AG04449 (cell line): Measurements from ENCODE around the gene CHRM5.

Experiments used
- CTCF ChIA-PET: fragments of 350-600 bp; formaldehyde crosslinking; extraction: SDS; loops from one replicate; lab custom pipeline; 2021; ENCODE audit warnings: antibody characterized with exemption; lab: Yijun Ruan, JAX
- POLR2A ChIA-PET: fragments of 400-600, 350-600 bp; formaldehyde crosslinking; extraction: SDS; loops from one replicate; lab custom pipeline; 2020; ENCODE audit warnings: antibody characterized with exemption, inconsistent platforms; lab: Yijun Ruan, JAX
- DNase-seq: peaks from one replicate; pipeline ENCODE4 v3.0.0-alpha.2; 2010; ENCODE audit warnings: low read depth, low spot score
- H3K4me3 ChIP-seq: 2 replicates; pipeline ENCODE4 v1.5.1; 2011; ENCODE audit warnings: low read depth, mild to moderate bottlenecking, control low read depth, low read length
- TF ChIP-seq, protein P1 (sequence below): IDR thresholded peaks from one replicate; pipeline ENCODE4 v1.5.1; 2011; ENCODE audit warnings: mild to moderate bottlenecking, moderate library complexity, low read length, control low read depth, inconsistent platforms; ENCODE audit not compliant: insufficient read depth; ENCODE audit errors: missing control alignments

Gene CHRM5

DNA sequence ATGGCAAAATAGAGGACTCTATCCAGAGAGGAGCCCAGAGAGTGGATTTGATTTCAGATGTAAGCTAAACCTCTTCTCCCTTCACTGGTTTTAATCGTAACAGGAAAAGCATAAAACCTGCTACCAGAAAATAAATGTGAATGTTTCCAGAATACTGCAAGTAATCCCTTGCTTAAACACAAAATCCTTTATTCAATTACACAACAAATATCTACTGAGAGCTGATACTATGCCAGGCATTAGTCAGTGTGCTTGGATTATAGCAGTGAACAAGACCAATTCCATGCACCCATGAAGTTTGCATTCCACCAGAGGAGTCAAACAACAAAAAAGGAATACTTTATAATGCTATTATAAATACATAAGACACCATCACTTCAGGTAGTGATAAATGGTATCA lies 55.6 kb downstream of the CHRM5 start:
- ChIA-PET CTCF (interaction anchor here (0.7 kb wide), 1 partner anchor 1060 kb away, joined by 3 read pairs; no protein-coding TSS in a partner anchor), POLR2A (no interaction called here)
- no peak overlapping the region for H3K4me3 ChIP-seq
- TF ChIP-seq, protein P1, sequence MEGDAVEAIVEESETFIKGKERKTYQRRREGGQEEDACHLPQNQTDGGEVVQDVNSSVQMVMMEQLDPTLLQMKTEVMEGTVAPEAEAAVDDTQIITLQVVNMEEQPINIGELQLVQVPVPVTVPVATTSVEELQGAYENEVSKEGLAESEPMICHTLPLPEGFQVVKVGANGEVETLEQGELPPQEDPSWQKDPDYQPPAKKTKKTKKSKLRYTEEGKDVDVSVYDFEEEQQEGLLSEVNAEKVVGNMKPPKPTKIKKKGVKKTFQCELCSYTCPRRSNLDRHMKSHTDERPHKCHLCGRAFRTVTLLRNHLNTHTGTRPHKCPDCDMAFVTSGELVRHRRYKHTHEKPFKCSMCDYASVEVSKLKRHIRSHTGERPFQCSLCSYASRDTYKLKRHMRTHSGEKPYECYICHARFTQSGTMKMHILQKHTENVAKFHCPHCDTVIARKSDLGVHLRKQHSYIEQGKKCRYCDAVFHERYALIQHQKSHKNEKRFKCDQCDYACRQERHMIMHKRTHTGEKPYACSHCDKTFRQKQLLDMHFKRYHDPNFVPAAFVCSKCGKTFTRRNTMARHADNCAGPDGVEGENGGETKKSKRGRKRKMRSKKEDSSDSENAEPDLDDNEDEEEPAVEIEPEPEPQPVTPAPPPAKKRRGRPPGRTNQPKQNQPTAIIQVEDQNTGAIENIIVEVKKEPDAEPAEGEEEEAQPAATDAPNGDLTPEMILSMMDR = no peak
- DNase-seq = no peak

DNA sequence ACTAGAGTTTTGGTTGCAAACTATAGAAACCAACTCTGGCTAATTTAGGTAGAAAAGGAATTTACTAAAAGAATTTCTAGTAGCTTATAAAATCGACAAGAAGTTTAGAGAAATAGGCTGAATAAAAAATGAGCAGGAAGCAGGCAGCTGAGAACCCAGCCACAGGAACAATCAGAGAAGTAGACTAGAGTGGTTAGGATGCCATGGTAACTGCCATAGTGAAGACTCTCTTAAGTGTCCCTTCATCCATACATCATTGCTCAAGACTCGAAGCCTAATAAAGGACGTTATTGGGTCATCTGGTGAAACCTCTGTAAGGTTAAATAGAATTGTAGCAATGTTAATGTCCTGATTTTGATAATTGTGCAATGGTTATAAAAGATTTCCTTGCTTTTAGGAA lies 57.0 kb downstream of the CHRM5 start:
- POLR2A ChIA-PET = no interaction called here
- CTCF ChIA-PET = no interaction called here
- H3K4me3 ChIP-seq = no peak overlapping the region
- TF ChIP-seq, protein P1 = no peak
- no peak for DNase-seq

DNA sequence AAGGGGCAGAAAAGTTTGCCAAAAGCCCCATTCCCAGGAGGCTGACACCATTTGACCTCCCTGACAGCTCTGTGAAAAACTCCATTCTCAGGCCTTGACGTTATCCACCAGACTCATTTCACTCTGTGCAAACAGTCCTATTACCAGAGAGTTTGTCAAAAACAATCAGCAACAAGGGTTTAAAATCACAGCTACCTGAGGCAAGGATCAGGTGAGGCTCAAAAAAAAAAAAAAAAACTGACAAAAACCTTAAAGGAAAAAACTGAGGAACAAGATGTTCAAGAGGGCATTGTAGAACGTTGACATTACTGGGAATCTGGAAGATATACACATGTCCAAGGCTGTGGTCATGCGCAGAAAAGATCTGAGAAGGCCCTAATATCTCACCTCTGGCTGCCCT lies 59.3 kb downstream of the CHRM5 start:
- DNase-seq = no peak
- TF ChIP-seq, protein P1 = no peak
- ChIA-PET CTCF (no interaction called here), POLR2A (no interaction called here)
- no peak overlapping the region for H3K4me3 ChIP-seq

DNA sequence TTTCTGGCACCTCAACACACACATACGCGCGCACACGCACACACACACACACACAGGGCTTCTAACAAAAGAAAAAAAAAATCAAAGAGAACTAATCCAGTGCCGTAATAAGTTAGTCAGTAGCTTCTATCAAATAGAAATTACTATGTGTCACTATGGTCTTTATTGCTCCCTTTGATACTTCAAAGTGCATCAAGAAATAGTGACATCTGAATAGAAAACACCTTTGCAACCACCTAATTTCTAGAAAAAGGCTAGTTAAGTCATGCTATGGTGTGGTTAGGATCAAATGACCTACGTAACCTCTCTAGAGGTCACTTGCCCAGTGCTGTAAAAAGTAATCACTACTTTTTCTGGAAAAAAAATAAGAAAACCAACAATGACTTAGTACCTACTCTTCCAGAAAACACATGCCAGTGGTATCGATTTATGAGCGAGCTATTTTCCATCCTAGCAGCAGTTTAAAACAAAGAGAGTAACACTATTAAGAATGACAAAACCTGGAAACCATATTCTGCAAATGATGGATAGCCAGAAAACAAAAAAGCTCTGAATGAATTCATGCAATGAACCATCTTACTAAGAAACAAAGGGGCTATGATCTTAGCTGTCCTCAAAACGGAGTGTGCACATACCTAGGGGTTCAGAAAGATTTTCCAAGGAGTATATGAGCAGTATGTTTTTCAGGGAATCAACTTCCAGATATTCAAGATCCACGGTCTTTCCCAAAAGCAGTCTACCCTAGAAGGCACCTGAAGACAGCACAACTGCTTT lies 63.9 kb downstream of the CHRM5 start:
- ChIA-PET POLR2A (no interaction called here), CTCF (no interaction called here)
- TF ChIP-seq, protein P1 = no peak
- no peak overlapping the region for H3K4me3 ChIP-seq
- DNase-seq = no peak

DNA sequence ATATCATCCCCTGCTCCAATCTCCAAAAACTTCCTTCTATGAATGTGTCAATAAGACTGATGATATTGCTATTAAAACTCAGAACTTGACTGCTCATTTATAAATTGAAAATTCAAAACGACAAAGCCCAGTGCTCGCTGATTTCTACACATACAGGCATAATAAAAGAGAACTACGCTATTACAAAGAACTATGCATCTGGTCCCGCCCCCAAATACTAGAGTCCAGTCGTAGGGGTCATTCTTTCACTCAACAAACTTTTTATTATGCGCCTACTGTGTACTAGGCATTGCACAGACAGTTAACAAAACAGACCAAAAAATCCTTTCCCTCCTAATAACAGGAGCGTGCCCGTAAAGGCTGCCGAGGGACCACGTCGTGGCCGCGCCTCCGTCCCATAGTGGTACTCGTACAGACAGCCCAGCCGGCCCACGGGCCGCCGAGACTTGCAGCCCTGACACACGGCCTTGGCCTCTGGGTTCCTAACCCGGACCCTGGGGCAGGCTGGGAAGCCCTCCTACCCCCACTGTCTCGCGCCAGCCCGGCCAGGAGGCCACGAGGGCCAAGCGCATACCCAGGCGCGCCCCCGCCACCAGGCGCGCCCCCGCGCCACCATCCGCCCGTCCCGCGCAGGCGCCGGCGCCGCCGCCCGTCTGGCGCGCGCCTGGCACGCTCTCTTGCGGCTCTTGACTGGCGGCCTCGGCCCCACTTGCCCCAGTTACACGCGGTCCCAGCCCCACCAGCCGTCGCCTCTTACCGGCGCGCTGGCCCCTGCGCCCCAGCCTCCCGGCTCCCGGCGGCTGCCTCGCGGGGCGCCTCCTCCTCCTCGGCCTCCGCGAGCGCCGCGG lies 70.0 kb downstream of the CHRM5 start:
- H3K4me3 ChIP-seq = peak overlapping the region; percentile 94
- ChIA-PET POLR2A (interaction anchor here (1.0 to 1.3 kb wide), 2 partner anchors 9 to 10 kb away, joined by 4 read pairs; no protein-coding TSS in a partner anchor), CTCF (interaction anchor here (1.3 kb wide), 2 partner anchors 9 to 300 kb away, joined by 4 read pairs; no protein-coding TSS in a partner anchor)
- TF ChIP-seq, protein P1 = no peak
- no peak for DNase-seq
